Esophagus muscularis mucosa (tissue), 4 donors: Measurements from ENCODE around the gene PLEKHM3. TPM values are rescaled to one million over a fixed set of nuclear protein-coding genes. Genes with fewer than 3 reads are reported as not detected.
"Not testable (repeated sequence)": the region's sequence is repeated elsewhere in the genome, so short reads cannot be mapped to it uniquely, and the experiment has no call there.

ENCODE experiments used
- DNase-seq: peaks from one replicate; pipeline ENCODE4 v3.0.0-alpha.2; 2017; ENCODE audit errors: extremely low spot score
- H3K27ac ChIP-seq, 4 donors: fragments of 200-600 bp; sonication (generic); replicated peaks in 1 of 4; 1 replicate in 3 of 4; 2 replicates in 1 of 4; pipeline ENCODE4 v1.5.1; 2016 to 2019; ENCODE audit warnings: mild to moderate bottlenecking in 1 of 4
- H3K27me3 ChIP-seq, 4 donors: fragments of 200-600 bp; sonication (generic); one replicate each; pipeline versions ENCODE4 v1.5.1 to v1.6.0; 2016 to 2019
- H3K36me3 ChIP-seq, 4 donors: fragments of 200-600 bp; sonication (generic); one replicate each; pipeline ENCODE4 v1.5.1; 2016 to 2019
- H3K4me1 ChIP-seq, 4 donors: fragments of 200-600 bp; sonication (generic); one replicate each; pipeline ENCODE4 v1.5.1; 2016 to 2019
- H3K4me3 ChIP-seq, 4 donors: fragments of 200-600 bp; sonication (generic); 1 replicate in 2 of 4; 2 replicates in 2 of 4; pipeline ENCODE4 v1.5.1; 2016 to 2019; ENCODE audit warnings: mild to moderate bottlenecking in 4 of 4, moderate library complexity in 1 of 4
- H3K9me3 ChIP-seq, 4 donors: fragments of 200-600 bp; sonication (generic); 1 replicate in 3 of 4; 2 replicates in 1 of 4; pipeline ENCODE4 v1.5.1; 2016 to 2019
- CTCF ChIP-seq, 3 experiments: fragments of 200-600 bp in 2 of 3; fragments of 450-650 bp in 1 of 3; sonication (generic) in 2 of 3; IDR thresholded peaks; one replicate each; pipeline ENCODE4 v1.5.1; 2017 to 2019; ENCODE audit warnings: antibody characterized with exemption in 3 of 3, mild to moderate bottlenecking in 2 of 3, moderate library complexity in 1 of 3
- EP300 ChIP-seq: sonication (generic); formaldehyde crosslinking; IDR thresholded peaks from one replicate; pipeline ENCODE4 v1.6.1; 2017; ENCODE audit warnings: antibody characterized with exemption
- POLR2A ChIP-seq: fragments of 450-650 bp; IDR thresholded peaks from one replicate; pipeline ENCODE4 v1.6.1; 2017; ENCODE audit warnings: antibody characterized with exemption, moderate library complexity, mild to moderate bottlenecking, low read depth
- POLR2AphosphoS5 ChIP-seq, 2 donors: sonication (generic); formaldehyde crosslinking; IDR thresholded peaks; one replicate each; pipeline ENCODE4 v1.6.1; 2017; ENCODE audit warnings: antibody characterized with exemption in 2 of 2
- WGBS: methylation state at CpG from one replicate; pipeline ENCODE4 v1.1.5; 2018; 5-methylcytosine and 5-hydroxymethylcytosine counted together
- intact Hi-C: fragments of 100-400 bp; cut with DNase I; formaldehyde crosslinking; loops from one replicate; pipeline ENCODE4 v1.15.1; 2023
- total RNA-seq, 4 donors: library from RNA; depleted of rRNA; stranded (reverse); fragments of >200 nt; gene quantifications; one replicate each; pipeline versions ENCODE4 v1.1.0 to v1.2.1, GENCODE V29; 2016

PLEKHM3 gene
- total RNA-seq, 4 donors from 2014 or later = 24.8 to 34.5 (median 31.1) TPM

DNA sequence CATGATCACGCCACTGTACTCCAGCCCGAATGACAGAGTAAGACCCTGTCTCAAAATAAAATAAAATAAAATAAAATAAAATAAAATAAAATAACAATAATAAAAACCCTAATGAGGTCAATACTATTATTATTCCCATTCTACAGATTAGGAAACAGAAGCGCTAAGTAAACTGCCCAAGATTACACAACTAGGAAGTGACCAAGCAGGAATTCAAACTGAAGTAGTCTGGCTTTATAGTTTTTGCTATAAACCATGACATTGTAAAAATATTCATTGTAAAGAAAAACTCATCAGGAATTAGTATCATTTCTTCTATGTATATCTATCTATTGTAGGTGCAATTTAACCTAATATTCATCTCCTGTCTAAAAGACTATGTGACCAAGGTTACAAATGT, 1.2 kb downstream of the PLEKHM3 start:
- TF ChIP-seq CTCF (IDR thresholded peaks at IDR 0.05) = no peak
- no peak for TF ChIP-seq POLR2A
- no peak for TF ChIP-seq POLR2AphosphoS5 (IDR thresholded peaks at IDR 0.05)
- no peak for TF ChIP-seq EP300
- H3K4me3 ChIP-seq = peak overlapping the region in 3 of 4 donors; percentile 72 to 90 (median 86)
- H3K4me1 ChIP-seq = peaks cover 19 to 28% (median 25%) of the 10 kb centered on the region in 4 donors
- H3K9me3 ChIP-seq = no peaks in the 10 kb centered on the region
- no peaks in the 10 kb centered on the region for H3K27me3 ChIP-seq
- 94% methylated on average over 3 of the region's 3 CpGs for WGBS
- H3K36me3 ChIP-seq = peaks cover 0 to 5% (median under 1%) of the 10 kb centered on the region in 4 donors
- no peak overlapping the region for H3K27ac ChIP-seq
- intact Hi-C loops = no loop called here
- no peak for DNase-seq

DNA sequence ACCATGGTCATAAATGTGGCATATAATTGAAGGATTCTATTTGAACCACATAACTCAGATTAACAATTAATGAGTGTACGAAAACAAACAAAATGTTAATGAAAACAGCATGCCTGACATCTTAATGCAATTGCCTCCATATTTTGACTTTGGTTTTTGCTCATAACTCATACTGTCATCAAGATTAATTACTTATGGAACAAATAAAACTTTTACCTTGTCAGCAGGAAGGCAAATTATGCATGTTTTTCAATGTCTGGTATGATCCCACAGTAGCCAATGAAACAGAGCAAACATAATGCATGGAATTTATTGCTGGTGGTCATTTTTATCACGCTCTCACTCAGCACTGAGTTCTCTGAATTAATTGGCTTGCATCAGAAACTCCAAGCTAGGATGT, 5.1 kb downstream of the PLEKHM3 start:
- Histone ChIP-seq H3K36me3 (peaks cover 0 to 10% (median 2%) of the 10 kb centered on the region in 4 donors), H3K4me1 (peaks cover 13 to 24% (median 20%) of the 10 kb centered on the region in 4 donors), H3K27me3 (no peaks in the 10 kb centered on the region), H3K9me3 (no peaks in the 10 kb centered on the region), H3K27ac (no peak overlapping the region), H3K4me3 (no peak overlapping the region)
- DNase-seq = no peak
- 98% methylated on average over 2 of the region's 2 CpGs for WGBS
- intact Hi-C loops = no loop called here
- no peak for TF ChIP-seq EP300
- no peak for TF ChIP-seq POLR2AphosphoS5 (IDR thresholded peaks at IDR 0.05)
- TF ChIP-seq POLR2A = no peak
- no peak for TF ChIP-seq CTCF (IDR thresholded peaks at IDR 0.05)

- H3K9me3 ChIP-seq, H3K4me3 ChIP-seq, DNase-seq, intact Hi-C loops, H3K36me3 ChIP-seq, H3K27me3 ChIP-seq, H3K27ac ChIP-seq: not testable (repeated sequence)
- WGBS = 91% methylated on average over 5 of the region's 5 CpGs
- H3K4me1 ChIP-seq = peaks cover 2 to 17% (median 10%) of the 10 kb centered on the region in 4 donors
Measured at GRCh38 chr2:208018124-208018712, 7.1 kb downstream of the PLEKHM3 start.

DNA sequence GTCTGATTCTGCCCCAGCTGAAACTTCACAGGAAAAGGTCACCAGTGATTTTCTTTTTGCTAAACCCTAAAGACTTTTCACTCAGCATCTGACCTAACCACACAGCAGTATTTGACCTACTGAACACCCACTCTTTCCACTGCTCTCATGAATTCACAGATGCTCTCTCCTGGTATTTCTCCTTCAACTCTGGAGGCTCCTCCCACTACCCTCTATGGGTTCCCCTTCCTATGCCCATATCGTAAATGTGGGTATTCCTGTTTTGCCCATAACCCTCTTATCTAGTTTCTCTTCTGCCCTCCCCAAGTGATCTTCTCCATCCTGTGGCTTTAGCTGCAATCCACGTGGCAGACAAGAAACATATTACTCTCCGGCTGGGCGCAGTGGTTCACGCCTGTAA, 7.6 kb downstream of the PLEKHM3 start:
- H3K9me3 ChIP-seq = no peaks in the 10 kb centered on the region
- no peak overlapping the region for H3K27ac ChIP-seq
- WGBS = 86% methylated on average over 5 of the region's 5 CpGs
- intact Hi-C loops = no loop called here
- no peak for TF ChIP-seq CTCF (IDR thresholded peaks at IDR 0.05)
- no peak for TF ChIP-seq EP300
- no peak for TF ChIP-seq POLR2A
- TF ChIP-seq POLR2AphosphoS5 (IDR thresholded peaks at IDR 0.05) = no peak
- no peak for DNase-seq
- H3K36me3 ChIP-seq = peaks cover 0 to 10% (median 2%) of the 10 kb centered on the region in 4 donors
- no peaks in the 10 kb centered on the region for H3K27me3 ChIP-seq
- peaks cover 0 to 19% (median 6%) of the 10 kb centered on the region in 4 donors for H3K4me1 ChIP-seq
- H3K4me3 ChIP-seq = no peak overlapping the region

DNA sequence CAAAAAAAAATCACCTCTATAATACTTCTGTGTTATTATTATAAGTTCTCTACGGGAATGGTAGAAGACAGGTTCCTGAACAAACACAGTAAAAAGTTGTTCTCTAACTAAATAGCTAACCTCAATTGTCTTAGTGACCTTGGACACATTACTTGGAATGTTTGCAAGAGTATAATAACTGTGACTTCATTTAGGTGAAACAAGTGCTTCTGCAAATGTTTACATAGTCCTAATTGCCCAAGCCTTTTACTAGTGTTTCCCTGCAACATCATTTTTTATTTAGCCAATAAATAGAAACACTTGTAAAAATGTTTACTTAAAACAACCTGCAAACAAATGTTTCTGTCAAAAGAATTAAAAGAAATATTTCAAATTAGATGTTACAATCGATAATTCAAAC, 9.9 kb downstream of the PLEKHM3 start:
- H3K9me3 ChIP-seq = no peaks in the 10 kb centered on the region
- WGBS = 58% methylated on average over 2 of the region's 2 CpGs
- H3K27me3 ChIP-seq = no peaks in the 10 kb centered on the region
- H3K36me3 ChIP-seq = peaks cover 0 to 10% (median 2%) of the 10 kb centered on the region in 4 donors
- DNase-seq = no peak
- H3K4me1 ChIP-seq = peaks cover 0 to 20% (median 6%) of the 10 kb centered on the region in 4 donors
- H3K4me3 ChIP-seq = no peak overlapping the region
- no peak overlapping the region for H3K27ac ChIP-seq
- TF ChIP-seq CTCF (IDR thresholded peaks at IDR 0.05) = no peak
- TF ChIP-seq EP300 = no peak
- no peak for TF ChIP-seq POLR2AphosphoS5 (IDR thresholded peaks at IDR 0.05)
- no peak for TF ChIP-seq POLR2A
- intact Hi-C loops = no loop called here
